IPS DF 4.7 (cell line): ENCODE measurements around the gene FBXL17.

ENCODE experiments used
- DNase-seq: peaks from one replicate; pipeline ENCODE4 v3.0.0-alpha.2; 2013; ENCODE audit warnings: low spot score; ENCODE audit errors: extremely low read depth

The FBXL17 gene

DNA sequence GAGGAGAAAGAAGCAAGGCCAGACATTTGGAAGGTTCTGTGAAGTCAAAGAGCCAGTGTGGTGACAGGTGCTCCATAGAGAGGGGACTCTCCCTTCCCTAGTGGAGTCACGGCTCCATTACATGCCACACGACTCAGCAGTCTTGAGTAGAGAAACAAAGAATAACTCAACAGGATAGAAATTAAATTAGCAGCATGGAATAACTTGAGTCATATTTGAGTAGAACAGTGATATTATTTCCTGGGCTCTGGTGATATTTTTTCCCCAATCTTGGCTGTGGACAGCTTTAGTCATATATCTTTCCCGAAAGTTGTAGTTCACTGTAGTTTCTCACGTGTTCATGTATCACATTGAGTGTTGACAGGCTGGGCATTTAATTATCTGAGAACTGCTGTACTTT, 561.5 kb downstream of the FBXL17 start:
- DNase-seq: no peak

DNA sequence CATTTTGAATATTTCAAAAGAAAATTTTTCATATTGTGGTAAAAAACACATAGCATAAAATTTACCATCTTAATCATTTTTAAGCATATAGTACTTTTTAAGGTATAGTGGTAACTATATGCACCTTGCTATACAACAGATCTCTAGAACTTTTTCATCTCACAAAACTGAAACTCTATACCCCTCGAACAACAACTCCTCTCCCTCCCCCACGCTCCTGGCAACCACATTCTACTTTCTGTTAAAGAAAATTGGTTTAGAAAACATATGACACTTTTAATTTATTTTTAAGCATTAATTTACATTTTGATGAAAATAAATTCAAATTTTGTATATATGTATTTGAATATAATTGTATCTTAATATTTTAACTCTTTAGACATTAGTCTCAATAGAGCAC, 563.9 kb downstream of the FBXL17 start:
- DNase-seq: no peak

DNA sequence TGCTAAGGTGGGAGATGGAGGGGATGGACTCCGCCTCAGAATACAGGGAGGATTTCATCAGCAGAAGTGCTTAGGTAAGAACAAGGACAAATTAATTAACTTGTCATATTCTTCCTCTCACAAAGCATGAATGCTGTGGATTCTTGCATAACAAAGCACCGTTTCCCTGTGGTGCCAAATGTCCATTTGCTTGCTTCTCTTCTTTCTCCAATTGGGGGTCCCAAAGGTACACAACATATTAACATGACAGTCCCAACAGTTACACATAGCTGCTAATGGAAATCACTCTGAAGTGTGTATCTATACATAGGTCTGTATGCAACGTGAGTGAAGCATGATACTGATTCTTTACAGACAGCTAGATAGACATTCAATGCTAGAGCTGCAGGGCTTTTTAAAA, 564.5 kb downstream of the FBXL17 start:
- no peak for DNase-seq

DNA sequence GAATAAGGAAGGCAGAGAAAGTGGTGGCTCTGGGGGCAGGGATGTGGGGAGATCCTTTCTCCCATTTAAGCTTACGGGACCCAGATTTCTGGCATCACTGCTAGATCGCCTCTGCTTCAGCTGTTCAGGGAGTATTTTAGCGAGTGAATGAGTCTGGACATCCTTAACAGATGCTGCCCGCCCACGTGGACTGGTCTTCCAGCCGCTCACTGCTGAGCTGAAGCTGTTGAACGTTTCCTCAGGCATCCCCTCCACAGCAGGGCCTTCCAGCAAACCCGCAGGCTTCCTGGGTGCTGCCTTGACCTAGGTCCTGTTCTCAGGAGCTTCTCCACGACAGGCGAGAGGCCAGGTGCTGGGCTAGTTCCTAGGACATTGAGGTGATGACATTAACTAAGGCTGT, 566.8 kb downstream of the FBXL17 start:
- no peak for DNase-seq

DNA sequence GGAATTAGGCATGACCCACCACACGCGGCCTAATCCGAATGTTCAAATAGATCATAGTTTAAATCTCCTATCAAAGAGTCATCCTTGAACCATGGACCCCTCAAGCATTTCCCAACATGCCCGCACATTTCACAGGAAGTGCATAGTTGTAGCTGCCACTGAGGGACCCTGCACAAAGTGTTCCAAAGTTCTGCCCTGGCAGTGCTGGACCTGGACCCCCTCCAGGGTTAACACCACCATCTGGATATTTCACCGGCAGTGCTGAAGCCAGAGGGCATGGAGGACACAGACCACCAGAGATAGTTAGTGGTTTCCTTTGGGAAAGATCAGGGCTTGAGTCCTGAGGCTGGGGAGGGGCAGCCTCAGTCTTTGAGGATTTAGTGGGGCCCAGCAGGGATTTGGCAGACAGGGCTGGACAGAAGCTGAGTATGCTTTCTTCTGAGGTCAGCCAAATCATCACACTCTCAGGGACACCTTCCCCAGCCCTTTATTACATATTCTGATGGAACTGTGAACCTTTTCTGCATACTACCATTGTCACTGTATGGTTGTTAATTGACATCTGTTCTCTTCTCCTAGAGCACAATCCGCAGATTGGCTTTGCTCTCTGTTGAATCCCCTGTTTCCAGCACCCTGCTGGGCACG, 567.6 kb downstream of the FBXL17 start:
- DNase-seq: no peak

DNA sequence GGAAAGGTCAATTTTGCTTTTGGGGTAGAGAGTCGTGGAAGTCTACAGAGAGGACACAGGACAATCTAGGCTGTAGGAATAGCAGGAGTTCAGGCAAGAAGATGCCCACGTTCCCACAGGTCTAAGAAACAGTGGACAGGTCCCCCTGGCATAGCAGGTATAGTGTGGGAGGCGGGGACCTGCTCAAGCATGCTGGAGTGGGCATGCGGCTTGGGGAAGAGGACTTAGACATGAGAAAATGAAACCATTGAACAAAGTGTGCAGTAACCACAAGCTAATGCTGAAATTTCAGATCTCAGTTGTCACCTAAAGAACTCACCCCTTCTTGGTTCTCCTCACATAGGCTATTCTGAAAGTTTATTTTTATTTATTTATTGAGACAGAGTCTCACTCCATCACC, 568.3 kb downstream of the FBXL17 start:
- DNase-seq: no peak

DNA sequence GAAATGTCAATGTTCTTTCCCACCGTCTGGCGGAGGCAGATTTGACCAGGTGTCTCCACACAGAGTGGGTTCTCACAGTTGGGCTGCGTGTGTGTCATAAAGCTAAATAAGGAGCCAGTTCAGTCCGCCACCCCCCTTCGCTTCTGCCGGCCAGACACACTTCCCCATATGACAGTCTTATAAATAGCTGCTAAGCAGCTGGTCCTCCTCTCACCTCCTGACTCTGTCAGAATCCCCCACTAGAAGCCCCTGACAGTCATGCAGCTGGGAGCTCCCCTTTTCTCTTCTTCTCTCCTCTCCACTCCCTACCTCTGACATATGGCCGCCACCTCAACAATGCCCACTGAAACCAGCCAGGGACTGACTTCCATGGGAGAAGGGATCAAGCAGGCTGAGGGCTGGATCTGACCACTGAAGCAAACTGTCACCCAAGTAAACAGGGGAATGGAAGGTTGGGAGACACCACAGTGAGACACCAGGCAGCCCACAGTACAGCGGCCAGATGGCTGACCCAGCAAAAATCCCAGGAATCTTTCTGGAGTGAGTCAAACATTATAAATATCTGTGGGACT, 569.2 kb downstream of the FBXL17 start:
- no peak for DNase-seq

DNA sequence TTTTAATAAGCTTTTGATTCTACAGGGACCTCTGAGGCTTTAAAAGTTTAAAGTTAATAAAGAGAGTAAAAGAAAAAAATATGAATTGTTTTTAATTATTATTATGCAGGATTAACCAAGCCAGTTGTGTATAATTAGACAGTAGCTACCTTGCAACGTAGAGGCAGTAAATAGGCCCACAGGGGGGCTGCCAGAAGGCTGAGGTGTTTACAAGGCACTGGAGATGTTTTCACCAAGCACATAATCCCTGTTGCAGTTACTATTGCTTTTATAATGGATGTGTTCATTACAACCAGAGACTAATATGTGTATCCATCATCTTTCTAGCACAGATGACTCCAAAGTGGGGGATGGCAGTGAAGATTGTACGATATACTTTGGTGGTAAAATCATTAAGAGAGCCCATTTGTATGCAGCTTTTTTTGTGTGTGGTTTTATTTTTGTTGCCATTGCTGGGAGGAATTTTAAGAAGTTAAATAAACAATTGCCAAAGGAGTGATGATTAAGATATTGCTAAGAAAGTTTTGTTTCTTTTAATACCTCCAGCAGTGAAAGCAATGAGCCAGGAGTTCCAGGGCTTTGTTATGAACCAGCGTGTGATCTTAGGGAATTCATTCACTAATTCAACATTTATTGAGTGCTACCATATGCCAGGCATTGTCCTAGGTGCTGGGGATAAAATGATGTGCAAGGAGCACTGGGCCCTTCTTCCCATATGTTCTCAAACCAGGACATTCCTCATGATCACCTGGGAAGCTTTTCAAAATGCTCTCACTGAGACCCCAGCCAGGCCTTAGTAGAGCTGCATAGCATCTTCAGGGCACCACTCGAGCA, 572.5 kb downstream of the FBXL17 start:
- no peak for DNase-seq
